Ureter (tissue), 1 donor: ENCODE data around the gene RAB37. TPM values are rescaled to one million over a fixed set of nuclear protein-coding genes. Genes with fewer than 3 reads are reported as not detected.

Experiments used
- DNase-seq: peaks from one replicate; pipeline ENCODE4 v3.0.0-alpha.2; 2020; ENCODE audit warnings: low spot score
- total RNA-seq: library from RNA; stranded (reverse); gene quantifications from one replicate; pipeline ENCODE4 v1.2.4, GENCODE V29; 2023
- donor health status: DM: yes; HTN: yes; CAD: no.

RAB37 gene
- total RNA-seq, 1 donor from 2014 or later: 2.3 TPM

DNA sequence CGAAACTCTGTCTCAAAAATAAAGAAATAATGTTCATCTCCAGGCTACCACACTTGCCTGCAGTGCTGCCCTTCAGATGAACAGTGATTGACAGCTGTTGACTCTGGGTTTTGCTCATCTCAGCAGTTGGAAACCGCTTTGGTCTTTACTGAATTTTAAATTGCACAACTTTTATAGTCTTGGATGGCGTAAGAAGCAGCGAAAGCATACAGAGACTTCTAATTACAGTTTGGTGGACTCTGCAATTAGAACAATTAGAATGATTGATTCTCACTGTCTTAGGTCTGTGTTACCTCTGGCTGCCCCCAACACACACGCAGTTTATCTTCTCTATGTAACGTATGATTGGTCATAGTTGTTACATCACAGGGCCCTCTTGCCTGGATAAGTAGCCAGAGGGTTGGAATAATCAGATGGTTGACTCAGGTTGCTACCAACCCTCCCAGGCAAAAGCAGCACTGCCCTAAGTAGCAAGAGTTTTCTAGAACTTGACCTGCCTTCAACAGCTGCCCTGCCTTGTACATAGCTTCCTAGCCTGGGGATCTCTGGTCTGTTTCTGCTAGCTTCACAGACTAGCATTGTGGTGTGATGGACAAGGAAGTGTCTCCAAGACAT, 41.0 kb downstream of the RAB37 start:
- DNase-seq: no peak

- no peak for DNase-seq
Observed at GRCh38 chr17:74778960-74779359, 41.9 kb downstream of the RAB37 start.

GRCh38 chr17:74779501-74779900, 42.4 kb downstream of the RAB37 start:
- DNase-seq: no peak

DNA sequence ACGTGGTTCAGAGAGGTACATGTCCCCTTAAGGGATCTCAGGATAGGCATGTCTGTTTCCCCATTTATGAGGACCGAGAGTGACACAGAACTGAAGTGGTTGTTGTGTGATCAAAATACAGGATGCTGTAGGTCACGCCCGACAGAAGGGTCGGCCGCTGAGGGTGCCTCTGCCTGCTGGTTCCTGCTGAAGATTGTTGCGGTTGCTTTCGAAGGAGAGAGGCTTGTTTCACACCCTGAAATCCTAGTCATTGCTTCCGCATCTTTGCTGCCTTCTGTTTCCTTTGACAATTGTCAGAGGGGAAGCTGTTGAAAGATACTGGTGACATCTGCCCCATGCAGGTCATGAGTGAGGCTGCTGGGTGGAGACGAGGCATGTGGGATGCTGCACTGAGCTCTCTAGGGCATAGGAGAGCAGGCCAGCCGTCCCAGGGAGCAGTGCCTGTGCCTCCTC, 42.9 kb downstream of the RAB37 start:
- no peak for DNase-seq

DNA sequence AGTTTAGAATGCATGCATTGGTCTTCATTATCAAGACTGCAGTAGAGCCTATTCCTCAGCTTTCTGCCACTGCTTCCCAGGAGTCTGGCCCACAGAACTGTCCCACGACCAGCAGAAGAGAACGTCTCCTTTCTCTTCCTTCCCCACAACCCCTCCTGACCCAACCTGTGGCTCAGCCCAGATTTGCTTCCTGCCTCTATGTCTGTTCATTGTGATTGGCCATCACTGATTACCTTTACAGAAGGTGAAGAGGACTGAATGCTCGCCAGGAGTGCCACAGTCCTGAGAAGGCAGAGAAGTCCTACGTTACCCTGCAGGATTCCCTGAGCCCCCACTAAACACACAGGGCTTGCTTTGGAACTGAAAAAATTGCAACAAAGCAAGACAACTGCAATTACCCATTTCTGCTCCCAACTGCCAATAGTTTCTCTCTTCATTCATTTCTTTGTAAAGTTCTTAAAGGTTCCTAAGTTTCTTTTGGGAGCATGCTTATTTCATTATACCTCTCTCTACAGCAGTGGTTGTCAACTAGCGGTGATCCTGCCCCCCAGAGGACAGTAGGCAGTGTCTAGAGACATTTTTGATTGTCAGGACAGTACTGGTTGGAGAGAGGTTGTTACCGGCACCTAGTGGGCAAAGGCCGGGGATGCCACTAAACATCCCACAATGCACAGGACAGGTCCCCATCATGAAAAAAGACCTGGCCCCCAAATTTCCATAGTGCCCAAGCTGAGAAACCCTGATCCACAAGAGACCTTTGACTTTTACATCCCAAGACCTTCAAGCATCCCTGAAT, 43.6 kb downstream of the RAB37 start:
- DNase-seq: no peak

GRCh38 chr17:74782571-74782970, 45.5 kb downstream of the RAB37 start:
- no peak for DNase-seq

DNA sequence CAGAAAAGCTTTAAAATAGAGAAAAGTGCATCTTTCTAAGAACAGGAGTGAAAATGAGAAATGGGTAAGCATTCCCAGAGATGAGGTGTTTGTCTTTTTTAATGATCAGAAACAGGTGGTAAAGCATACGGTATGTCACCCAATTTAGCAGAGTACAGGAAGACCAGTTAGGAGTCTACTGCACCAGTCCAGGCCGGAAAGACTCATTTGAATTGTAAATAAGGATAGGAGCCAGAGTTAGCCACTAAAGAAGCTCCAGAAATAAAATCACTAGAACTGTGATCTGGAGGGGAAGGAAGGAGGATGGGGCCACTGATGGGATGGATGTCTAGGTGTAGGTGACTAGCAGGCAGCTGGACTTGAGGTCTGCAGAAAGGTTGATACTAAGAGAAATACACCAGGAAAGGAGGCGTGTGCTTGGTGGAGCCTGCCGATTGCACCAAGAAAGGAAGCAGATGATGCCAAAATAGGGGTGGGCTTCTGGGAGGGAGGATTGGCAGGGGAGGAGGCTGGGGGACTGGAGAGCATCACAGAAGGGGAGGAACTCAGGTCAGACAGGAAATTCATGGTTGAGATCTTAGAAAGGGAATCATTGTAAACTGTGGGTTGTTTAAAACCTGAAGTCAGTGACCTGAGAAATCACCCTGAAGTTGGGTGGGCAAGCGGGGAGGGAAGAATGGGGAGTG, 47.2 kb downstream of the RAB37 start:
- DNase-seq: no peak

GRCh38 chr17:74785096-74785980, 48.3 kb downstream of the RAB37 start:
- no peak for DNase-seq

GRCh38 chr17:74785981-74786360, 48.9 kb downstream of the RAB37 start:
- DNase-seq: no peak

GRCh38 chr17:74786431-74787055, 49.5 kb downstream of the RAB37 start:
- no peak for DNase-seq

- DNase-seq: no peak
Observed at GRCh38 chr17:74790161-74791058, 53.4 kb downstream of the RAB37 start.

DNA sequence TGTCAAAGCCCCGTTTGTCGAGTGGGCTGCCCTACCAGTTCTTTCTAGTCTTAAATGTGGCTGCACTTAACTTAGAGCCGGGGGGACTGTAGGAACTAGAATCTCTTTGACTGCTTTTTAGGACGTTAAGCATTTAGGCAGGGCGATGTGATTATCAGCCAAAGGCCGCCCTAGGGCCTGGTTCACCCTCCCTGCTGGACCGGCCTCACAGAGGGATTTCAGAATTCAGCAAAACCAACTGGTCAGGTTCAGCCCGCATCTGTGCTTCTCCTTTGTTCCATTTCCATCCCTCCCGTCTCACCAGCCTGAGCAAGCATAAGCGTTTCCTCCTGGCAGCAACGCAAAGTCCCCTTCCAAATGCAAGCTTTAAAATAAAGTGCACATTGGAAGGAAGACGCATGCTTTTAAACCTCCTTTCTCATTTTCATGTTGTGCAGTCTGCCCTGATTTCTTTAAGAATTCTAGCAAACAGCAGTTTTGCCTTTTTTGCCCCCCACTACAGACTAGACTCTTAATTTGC, 55.6 kb downstream of the RAB37 start:
- no peak for DNase-seq

- DNase-seq: no peak
Observed at GRCh38 chr17:74795327-74796020, 58.4 kb downstream of the RAB37 start.

- no peak for DNase-seq
Observed at GRCh38 chr17:74796211-74796610, 59.2 kb downstream of the RAB37 start.

- no peak for DNase-seq
Observed at GRCh38 chr17:74796866-74797265, 59.8 kb downstream of the RAB37 start.
